Hypothalamus (tissue), 51 donors: ENCODE measurements around the gene CTIF.

Experiments used
- DNase-seq, 51 donors: peaks; one replicate each; lab custom pipeline; 2025; lab: John Stamatoyannopoulos, UW

CTIF gene

DNA sequence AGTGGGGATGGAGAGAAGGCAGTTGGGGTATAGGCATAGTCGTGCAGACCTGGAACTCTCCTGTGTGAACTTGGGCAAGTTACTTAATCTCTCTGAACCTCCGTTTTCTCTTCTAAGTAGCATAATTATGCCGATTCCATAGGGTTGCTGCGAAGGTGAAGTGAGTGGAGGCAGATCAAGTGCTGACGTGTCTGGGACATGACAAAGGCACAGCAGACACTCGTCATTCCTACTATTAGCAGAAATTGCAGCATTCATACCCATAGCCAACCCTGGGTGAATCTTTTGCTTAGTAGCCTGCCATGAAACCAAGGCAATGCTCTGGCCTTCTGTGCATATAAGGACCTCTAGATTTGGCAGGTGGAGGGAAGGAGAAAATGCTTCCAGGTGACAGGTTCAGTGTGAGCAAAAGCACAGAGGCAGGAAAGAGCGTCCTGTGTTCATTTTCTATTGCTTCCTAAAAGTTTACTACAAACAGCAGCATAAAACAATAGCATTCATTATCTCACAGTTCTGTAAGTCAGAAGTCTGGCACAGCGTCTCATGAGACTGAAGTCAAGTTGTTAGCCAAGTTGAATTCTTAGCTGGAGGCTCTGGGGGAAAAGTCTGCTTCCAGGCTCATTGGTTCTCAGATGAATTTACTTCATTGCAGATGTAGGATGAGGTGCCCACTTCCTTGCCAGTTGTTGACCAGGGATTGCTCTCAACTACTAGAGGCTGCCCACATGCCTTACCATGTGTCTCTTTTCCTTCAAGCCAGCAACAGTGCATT, 77.8 kb downstream of the CTIF start:
- DNase-seq = peak in 1 of 51 donors; percentile 20

GRCh38 chr18:48617844-48618497, 79.1 kb downstream of the CTIF start:
- no peak for DNase-seq

- DNase-seq = no peak
Measured at GRCh38 chr18:48619016-48619415, 80.2 kb downstream of the CTIF start.

DNA sequence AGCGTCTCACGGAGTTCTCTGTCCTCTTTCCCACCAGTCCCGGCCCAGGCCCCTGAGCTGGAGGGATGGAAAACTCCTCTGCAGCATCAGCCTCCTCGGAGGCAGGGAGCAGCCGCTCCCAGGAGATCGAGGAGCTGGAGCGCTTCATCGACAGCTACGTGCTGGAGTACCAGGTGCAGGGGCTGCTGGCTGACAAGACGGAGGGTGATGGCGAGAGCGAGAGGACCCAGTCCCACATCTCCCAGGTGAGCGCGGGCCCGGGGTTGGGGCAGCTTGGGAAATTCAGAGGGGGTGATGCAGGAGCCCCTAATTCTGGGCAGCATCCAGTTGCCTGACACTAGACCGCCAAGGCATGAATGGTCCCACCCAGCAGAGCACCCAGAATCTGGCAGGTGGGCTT, 80.7 kb downstream of the CTIF start:
- DNase-seq = no peak

- DNase-seq = no peak
Measured at GRCh38 chr18:48620071-48620470, 81.2 kb downstream of the CTIF start.

GRCh38 chr18:48621240-48621639, 82.4 kb downstream of the CTIF start:
- no peak for DNase-seq

DNA sequence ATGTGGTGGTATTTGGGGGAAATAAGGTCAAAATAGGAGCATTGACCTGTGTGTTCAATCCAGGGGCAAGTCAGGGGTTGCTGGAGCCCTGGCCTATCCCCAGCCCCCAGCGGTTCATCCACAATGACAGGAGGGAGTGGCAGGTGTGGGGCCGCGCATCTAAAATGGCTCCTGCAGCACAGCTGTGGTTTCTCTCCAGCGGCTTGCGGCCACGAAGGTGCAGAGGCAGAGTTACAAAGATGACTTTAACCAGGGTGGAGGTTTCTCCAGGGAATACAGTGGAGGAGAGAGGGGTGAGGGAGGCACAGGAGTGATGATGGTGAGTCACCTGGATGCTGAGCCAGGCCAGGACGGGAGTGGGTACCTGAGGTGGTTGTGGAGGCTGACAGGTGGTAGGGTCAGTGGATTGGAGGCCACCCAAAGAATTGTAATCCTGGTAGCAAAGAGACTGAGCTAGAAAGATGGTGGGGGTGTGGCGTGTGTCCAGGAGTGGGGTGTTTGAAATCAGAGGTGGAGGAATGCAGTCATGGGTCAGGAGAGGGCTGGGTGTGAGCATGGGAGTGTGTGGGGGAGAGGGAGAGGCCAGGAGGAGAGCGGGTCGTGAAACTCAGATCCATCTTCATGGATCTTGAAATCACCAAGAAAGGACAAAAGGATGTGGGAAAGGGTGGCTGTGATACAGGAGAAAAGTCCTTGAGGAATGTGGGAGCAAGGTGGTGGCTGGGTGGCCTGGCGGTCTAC, 83.2 kb downstream of the CTIF start:
- DNase-seq = no peak

- no peak for DNase-seq
Measured at GRCh38 chr18:48622911-48623431, 84.1 kb downstream of the CTIF start.

- no peak for DNase-seq
Measured at GRCh38 chr18:48623468-48624235, 84.8 kb downstream of the CTIF start.

- DNase-seq = no peak
Measured at GRCh38 chr18:48624856-48625255, 86.0 kb downstream of the CTIF start.

- DNase-seq = no peak
Measured at GRCh38 chr18:48627216-48627615, 88.4 kb downstream of the CTIF start.

GRCh38 chr18:48629730-48630324, 91.0 kb downstream of the CTIF start:
- no peak for DNase-seq

GRCh38 chr18:48631851-48632250, 93.0 kb downstream of the CTIF start:
- DNase-seq = no peak

GRCh38 chr18:48632676-48633257, 93.9 kb downstream of the CTIF start:
- no peak for DNase-seq

GRCh38 chr18:48634491-48634890, 95.7 kb downstream of the CTIF start:
- no peak for DNase-seq

DNA sequence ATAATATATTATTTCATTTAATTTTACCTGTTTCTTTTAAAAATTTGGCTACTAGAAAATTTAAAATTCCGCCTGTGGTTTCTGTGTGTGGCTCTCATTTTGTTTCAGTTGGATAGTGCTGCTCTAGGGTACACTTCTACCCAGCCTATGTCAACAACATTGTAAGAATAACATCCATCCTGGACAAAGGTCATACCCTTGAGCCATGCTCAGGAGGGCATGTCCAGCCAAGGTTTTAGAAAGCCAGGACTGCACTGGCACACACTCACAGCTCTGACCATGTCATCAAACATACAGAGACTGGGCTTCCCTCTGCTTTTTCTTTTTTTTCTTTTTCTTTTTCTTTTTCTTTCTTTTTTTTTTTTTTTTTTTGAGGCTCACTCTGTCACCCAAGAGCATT, 96.1 kb downstream of the CTIF start:
- no peak for DNase-seq

GRCh38 chr18:48635806-48636205, 97.0 kb downstream of the CTIF start:
- DNase-seq = no peak

GRCh38 chr18:48636436-48636835, 97.6 kb downstream of the CTIF start:
- no peak for DNase-seq

DNA sequence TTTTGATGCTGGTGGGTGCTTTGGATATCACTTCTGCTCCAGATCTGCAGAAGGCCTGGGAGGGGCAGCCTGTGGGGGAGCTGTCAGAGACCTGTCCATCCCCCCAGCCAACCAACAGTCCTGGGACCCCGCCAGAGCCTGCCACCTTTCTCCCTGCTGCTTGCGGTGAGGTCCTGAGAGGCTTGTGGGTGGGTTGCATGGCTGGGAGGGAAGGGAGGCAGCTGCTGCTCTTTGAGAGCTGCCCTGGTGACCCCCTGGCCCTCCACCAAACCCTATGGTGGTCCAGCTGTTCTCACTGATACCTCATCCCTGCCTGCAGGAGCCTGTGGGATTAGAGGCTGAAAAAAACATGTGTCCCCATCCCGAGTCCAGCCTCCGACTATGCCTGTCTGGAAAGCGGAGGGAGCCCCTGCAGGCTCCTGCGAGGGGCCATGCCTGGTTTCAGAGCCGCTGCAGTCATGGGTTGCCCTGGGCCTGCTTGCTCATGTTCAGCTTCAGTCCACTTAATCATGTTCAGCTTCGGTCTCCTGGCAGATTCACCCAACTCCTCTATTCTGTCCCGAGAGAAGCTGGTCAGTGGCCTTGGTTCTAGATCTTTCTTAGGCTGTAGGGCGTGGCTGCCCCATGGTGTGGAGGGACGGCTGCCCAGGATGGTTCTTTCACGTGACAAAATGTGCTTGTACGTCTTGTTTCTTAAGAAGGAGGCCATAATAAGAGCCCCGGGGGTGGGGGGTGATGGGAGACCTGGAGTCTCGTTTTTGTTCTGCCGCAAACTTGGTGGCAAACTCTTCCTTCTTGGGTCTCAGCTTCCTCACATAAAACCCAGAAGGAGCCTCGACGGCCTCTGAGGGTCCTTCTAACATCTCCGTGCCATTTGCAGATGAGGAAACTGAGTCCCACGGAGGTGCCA, 98.5 kb downstream of the CTIF start:
- no peak for DNase-seq
